ENCODE measurements around the gene SFXN4. TPM values are rescaled to one million over a fixed set of nuclear protein-coding genes. Genes with fewer than 3 reads are reported as not detected.
"Not testable (repeated sequence)": the region's sequence is repeated elsewhere in the genome, so short reads cannot be mapped to it uniquely, and the experiment has no call there.

SFXN4 gene
- total RNA-seq, 1 donor, result 13.0 TPM

DNA sequence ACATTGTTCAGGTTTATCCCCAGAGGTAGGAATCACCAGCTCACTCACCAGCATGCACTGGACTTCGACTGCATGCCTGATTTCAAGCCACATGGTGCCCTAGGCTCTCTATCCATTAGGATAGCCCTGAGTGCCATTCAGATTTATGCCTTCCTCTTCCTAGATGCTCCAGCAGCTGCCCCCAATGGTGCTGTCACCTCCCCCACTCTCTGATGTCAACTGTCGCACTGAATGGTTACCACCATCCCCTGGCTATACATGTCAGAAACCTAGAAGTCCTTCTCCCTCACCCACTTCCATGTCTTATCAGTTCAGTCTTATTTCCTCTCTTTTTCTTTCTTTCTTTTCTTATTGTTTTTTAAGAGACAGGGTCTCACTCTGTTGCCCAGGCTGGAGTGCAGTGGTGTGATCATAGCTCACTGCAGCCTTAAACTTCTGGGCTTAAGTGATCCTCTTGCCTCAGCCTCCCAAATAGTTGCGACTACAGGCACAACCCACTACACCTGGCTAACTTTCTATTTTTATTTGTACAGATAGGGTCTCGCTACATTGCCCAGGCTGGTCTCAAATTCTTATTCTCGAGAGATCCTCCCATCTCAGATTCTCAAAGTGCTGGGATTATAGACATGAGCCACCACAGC lies 2.9 kb downstream of the SFXN4 start:
- TF ChIP-seq, protein P1, sequence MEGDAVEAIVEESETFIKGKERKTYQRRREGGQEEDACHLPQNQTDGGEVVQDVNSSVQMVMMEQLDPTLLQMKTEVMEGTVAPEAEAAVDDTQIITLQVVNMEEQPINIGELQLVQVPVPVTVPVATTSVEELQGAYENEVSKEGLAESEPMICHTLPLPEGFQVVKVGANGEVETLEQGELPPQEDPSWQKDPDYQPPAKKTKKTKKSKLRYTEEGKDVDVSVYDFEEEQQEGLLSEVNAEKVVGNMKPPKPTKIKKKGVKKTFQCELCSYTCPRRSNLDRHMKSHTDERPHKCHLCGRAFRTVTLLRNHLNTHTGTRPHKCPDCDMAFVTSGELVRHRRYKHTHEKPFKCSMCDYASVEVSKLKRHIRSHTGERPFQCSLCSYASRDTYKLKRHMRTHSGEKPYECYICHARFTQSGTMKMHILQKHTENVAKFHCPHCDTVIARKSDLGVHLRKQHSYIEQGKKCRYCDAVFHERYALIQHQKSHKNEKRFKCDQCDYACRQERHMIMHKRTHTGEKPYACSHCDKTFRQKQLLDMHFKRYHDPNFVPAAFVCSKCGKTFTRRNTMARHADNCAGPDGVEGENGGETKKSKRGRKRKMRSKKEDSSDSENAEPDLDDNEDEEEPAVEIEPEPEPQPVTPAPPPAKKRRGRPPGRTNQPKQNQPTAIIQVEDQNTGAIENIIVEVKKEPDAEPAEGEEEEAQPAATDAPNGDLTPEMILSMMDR (IDR thresholded peaks at IDR 0.05; ENCODE audit: insufficient read depth, low read depth, low read length), result no peak
- H3K4me3 ChIP-seq (ENCODE audit: low read depth, low read length), result no peak overlapping the region
- no peak for DNase-seq (ENCODE audit: low read depth)

DNA sequence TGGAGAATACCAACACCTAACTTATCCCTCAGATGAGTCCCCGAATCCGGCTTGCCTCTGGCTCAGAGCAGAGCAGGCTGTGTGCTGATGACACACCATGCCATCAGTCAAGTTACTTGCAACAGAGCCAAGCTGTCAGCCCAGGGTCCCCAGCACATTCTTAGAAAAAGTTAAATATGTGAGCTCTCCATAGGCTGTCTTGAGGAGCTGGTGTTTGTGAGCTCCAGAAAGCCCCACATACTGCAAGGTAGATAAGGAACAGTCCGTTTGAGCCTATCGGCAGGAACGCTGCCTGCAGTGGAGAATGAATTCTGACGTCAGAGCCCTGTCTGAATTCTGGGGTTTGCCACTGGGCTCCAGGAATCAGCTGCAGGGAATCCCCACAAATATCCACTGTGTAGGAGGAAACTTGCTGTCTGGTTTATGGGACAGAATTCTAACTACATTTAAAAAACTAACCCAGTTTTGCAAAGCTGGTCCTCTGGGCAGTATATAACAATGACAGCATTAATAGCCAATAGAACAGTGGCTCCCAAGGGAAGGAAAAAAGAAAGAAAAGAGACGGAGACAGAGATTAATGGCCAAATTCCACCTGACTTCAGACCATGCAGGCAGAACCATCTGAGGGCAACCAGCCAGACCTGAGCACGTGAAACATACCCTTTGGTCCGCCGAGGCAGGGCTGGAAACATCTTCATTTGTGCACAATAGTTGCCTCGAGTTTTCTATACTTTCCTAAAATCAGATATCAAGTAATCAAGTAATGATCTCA lies 3.6 kb downstream of the SFXN4 start:
- H3K4me3 ChIP-seq (ENCODE audit: low read depth, low read length), result no peak overlapping the region
- TF ChIP-seq, protein P1 (IDR thresholded peaks at IDR 0.05; ENCODE audit: insufficient read depth, low read depth, low read length), result peak; percentile 22
- peak; percentile 42 for DNase-seq (ENCODE audit: low read depth)

DNA sequence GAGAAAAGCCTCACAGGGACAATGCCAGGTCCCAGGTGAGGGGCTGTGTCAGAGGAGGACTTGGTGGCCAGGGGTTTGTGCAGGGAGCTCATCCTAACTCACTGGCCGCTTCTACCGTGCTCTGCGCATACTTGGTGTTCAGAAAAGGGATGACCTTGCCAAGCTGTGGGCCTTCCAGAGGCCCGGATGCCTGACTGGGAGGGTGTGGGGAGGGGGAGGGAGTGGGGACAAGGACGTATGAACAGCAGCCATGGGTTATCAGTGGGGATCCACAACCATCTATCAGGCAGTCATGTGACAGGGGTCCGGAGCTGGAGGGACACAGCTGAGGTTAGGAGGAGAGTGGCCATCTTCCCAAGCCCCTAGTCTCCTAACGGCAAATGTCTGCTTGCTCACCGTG lies 6.2 kb downstream of the SFXN4 start:
- TF ChIP-seq, protein P1 (IDR thresholded peaks at IDR 0.05; ENCODE audit: insufficient read depth, low read depth, low read length), result no peak
- DNase-seq (ENCODE audit: low read depth), result no peak
- no peak overlapping the region for H3K4me3 ChIP-seq (ENCODE audit: low read depth, low read length)

DNA sequence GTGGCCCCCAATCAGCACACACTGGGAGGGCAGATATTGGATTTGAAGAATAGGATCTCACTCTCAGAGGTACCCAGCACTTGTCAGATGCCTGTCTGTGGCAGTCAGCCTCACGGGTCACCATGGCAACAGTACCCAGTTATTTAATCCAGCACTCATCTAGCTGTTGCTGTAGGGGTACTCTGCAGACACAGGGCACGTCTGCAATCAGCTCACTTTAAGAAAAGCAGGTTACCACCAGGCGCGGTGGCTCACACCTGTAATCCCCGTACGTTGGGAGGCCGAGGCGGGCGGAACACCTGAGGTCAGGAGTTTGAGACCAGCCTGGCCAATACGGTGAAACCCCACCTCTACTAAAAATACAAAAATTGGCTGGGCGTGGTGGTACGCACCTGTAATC lies 11.9 kb downstream of the SFXN4 start:
- H3K4me3 ChIP-seq (ENCODE audit: low read depth, low read length), result no peak overlapping the region
- TF ChIP-seq, protein P1 (IDR thresholded peaks at IDR 0.05; ENCODE audit: insufficient read depth, low read depth, low read length), result no peak
- DNase-seq (ENCODE audit: low read depth), result no peak

DNA sequence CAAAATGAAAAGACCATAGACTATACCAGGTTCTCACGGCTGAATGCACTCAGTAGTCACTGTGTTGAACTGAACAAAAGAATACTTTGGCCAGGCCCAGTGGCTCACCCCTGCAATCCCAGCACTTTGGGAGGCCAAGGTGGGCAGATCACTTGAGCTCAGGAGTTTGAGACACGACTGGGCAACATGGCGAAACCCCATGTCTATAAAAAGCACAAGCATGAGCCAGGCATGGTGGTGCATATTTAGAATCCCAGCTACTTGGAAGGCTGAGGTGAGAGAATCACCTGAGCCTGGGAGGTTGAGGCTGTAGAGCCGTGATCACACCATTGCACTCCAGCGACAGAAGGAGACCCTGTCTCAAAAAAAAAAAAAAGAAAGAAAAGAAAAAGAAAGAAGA lies 12.5 kb downstream of the SFXN4 start:
- DNase-seq (ENCODE audit: low read depth), result no peak
- TF ChIP-seq, protein P1 (IDR thresholded peaks at IDR 0.05; ENCODE audit: insufficient read depth, low read depth, low read length), result no peak

DNA sequence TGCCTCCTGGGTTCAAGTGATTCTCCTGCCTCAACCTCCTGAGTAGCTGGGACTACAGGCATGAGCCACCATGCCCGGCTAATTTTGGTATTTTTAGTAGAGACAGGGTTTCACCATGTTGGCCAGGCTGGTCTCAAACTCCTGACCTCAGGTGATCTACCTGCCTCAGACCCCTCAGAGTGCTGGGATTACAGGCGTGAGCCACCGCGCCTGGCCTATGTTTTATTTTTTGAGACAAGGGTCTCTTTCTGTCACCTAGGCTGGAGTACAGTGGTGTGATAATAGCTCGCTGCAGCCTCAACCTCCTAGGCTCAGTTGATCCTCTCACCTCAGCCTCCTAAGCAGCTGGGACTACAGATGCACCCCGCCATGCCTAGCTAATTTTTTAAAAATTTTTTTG lies 13.9 kb downstream of the SFXN4 start:
- H3K4me3 ChIP-seq (ENCODE audit: low read depth, low read length); DNase-seq (ENCODE audit: low read depth): not testable (repeated sequence)

More for the DNA sequence above, 12.5 kb downstream of the SFXN4 start:
- H3K4me3 ChIP-seq (ENCODE audit: low read depth, low read length), result no peak overlapping the region

DNA sequence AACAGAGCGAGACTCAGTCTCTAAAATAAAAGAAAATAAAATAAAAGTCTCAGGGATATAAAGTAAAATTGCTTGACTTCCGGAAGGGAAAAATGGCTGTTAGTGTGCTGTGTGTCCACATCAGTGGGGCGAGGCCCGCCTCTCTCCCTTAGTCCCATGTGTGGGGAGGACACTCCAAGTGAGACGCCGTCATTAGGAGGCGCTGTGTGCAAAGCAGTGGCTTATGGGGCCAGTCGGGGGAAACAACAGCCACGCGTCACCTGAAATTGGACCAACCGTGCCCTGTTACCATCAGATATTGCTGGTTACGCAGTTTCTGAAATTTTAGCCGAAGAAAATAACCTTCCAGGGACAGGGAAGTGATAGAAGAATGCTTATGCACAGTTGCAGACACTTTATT lies 15.8 kb downstream of the SFXN4 start:
- H3K4me3 ChIP-seq (ENCODE audit: low read depth, low read length), result no peak overlapping the region
- no peak for DNase-seq (ENCODE audit: low read depth)
- TF ChIP-seq, protein P1 (IDR thresholded peaks at IDR 0.05; ENCODE audit: insufficient read depth, low read depth, low read length), result no peak

Data from fibroblast of villous mesenchyme (primary cell).